Measurements from ENCODE around the gene FOXJ2.

FOXJ2 gene

GRCh38 chr12:8038659-8039114 is 6.2 kb downstream of the FOXJ2 start:
- peak; percentile 32 to 61 for DNase-seq (ENCODE audit: low read depth in 2 of 2)
- peak overlapping the region in 1 of 2 donors; percentile 10 for H3K4me3 ChIP-seq (replicated peaks in 1 of 2; ENCODE audit: low read depth in 2 of 2, low read length in 2 of 2)
- no peak for TF ChIP-seq CTCF (IDR thresholded peaks at IDR 0.05; ENCODE audit: low read depth, low read length)

GRCh38 chr12:8040791-8041190 is 8.3 kb downstream of the FOXJ2 start:
- no peak for TF ChIP-seq CTCF (IDR thresholded peaks at IDR 0.05; ENCODE audit: low read depth, low read length)
- H3K4me3 ChIP-seq (replicated peaks in 1 of 2; ENCODE audit: low read depth in 2 of 2, low read length in 2 of 2) = no peak overlapping the region
- no peak for DNase-seq (ENCODE audit: low read depth in 2 of 2)

- peak; percentile 85 for TF ChIP-seq CTCF (IDR thresholded peaks at IDR 0.05; ENCODE audit: low read depth, low read length)
- H3K4me3 ChIP-seq (replicated peaks in 1 of 2; ENCODE audit: low read depth in 2 of 2, low read length in 2 of 2) = no peak overlapping the region
- peak; percentile 85 to 89 for DNase-seq (ENCODE audit: low read depth in 2 of 2)
Observed at GRCh38 chr12:8045952-8046944, 13.7 kb downstream of the FOXJ2 start.

- TF ChIP-seq CTCF (IDR thresholded peaks at IDR 0.05; ENCODE audit: low read depth, low read length) = no peak
- no peak overlapping the region for H3K4me3 ChIP-seq (replicated peaks in 1 of 2; ENCODE audit: low read depth in 2 of 2, low read length in 2 of 2)
- DNase-seq (ENCODE audit: low read depth in 2 of 2) = no peak
Observed at GRCh38 chr12:8047842-8048241, 15.3 kb downstream of the FOXJ2 start.

GRCh38 chr12:8048906-8049305 is 16.4 kb downstream of the FOXJ2 start:
- no peak for DNase-seq (ENCODE audit: low read depth in 2 of 2)
- TF ChIP-seq CTCF (IDR thresholded peaks at IDR 0.05; ENCODE audit: low read depth, low read length) = no peak
- no peak overlapping the region for H3K4me3 ChIP-seq (replicated peaks in 1 of 2; ENCODE audit: low read depth in 2 of 2, low read length in 2 of 2)

- no peak for TF ChIP-seq CTCF (IDR thresholded peaks at IDR 0.05; ENCODE audit: low read depth, low read length)
- H3K4me3 ChIP-seq (replicated peaks in 1 of 2; ENCODE audit: low read depth in 2 of 2, low read length in 2 of 2) = no peak overlapping the region
- DNase-seq (ENCODE audit: low read depth in 2 of 2) = no peak
Observed at GRCh38 chr12:8050600-8051250, 18.2 kb downstream of the FOXJ2 start.
